ENCODE results near the gene CDK6. TPM values are rescaled to one million over a fixed set of nuclear protein-coding genes. Genes with fewer than 3 reads are reported as not detected.

Gene CDK6
- total RNA-seq, 1 donor from 2014 or later: 7.3 TPM

GRCh38 chr7:92851732-92852131 lies 15.4 kb upstream of the CDK6 start:
- no peaks in the 10 kb centered on the region for H3K36me3 ChIP-seq
- H3K4me3 ChIP-seq: no peak overlapping the region
- TF ChIP-seq CTCF (IDR thresholded peaks at IDR 0.05): no peak
- H3K9me3 ChIP-seq: no peaks in the 10 kb centered on the region
- no peaks in the 10 kb centered on the region for H3K4me1 ChIP-seq
- H3K27me3 ChIP-seq: no peaks in the 10 kb centered on the region
- no peak for DNase-seq (ENCODE audit: low spot score in 2 of 2)
- no peak overlapping the region for H3K27ac ChIP-seq
- intact Hi-C loops (cut with DNase I): no loop called here

- no peak for DNase-seq (ENCODE audit: low spot score in 2 of 2)
- intact Hi-C loops (cut with DNase I): no loop called here
- H3K27ac ChIP-seq: no peak overlapping the region
- no peaks in the 10 kb centered on the region for H3K4me1 ChIP-seq
- no peaks in the 10 kb centered on the region for H3K9me3 ChIP-seq
- no peaks in the 10 kb centered on the region for H3K36me3 ChIP-seq
- no peaks in the 10 kb centered on the region for H3K27me3 ChIP-seq
- no peak overlapping the region for H3K4me3 ChIP-seq
- no peak for TF ChIP-seq CTCF (IDR thresholded peaks at IDR 0.05)
Observed at GRCh38 chr7:92850516-92850915, 14.1 kb upstream of the CDK6 start.

- Histone ChIP-seq H3K4me3 (no peak overlapping the region), H3K27me3 (no peaks in the 10 kb centered on the region), H3K27ac (no peak overlapping the region), H3K9me3 (no peaks in the 10 kb centered on the region), H3K4me1 (no peaks in the 10 kb centered on the region), H3K36me3 (no peaks in the 10 kb centered on the region)
- no peak for TF ChIP-seq CTCF (IDR thresholded peaks at IDR 0.05)
- intact Hi-C loops (cut with DNase I): no loop called here
- no peak for DNase-seq (ENCODE audit: low spot score in 2 of 2)
Observed at GRCh38 chr7:92849322-92849721, 12.9 kb upstream of the CDK6 start.

- no peaks in the 10 kb centered on the region for H3K27me3 ChIP-seq
- no peaks in the 10 kb centered on the region for H3K36me3 ChIP-seq
- intact Hi-C loops (cut with DNase I): no loop called here
- no peak for TF ChIP-seq CTCF (IDR thresholded peaks at IDR 0.05)
- no peaks in the 10 kb centered on the region for H3K4me1 ChIP-seq
- no peak overlapping the region for H3K27ac ChIP-seq
- DNase-seq (ENCODE audit: low spot score in 2 of 2): no peak
- H3K9me3 ChIP-seq: no peaks in the 10 kb centered on the region
- no peak overlapping the region for H3K4me3 ChIP-seq
Observed at GRCh38 chr7:92848851-92849250, 12.5 kb upstream of the CDK6 start.

GRCh38 chr7:92848441-92848840 lies 12.1 kb upstream of the CDK6 start:
- Histone ChIP-seq H3K4me1 (no peaks in the 10 kb centered on the region), H3K9me3 (no peaks in the 10 kb centered on the region), H3K36me3 (no peaks in the 10 kb centered on the region), H3K27ac (no peak overlapping the region), H3K27me3 (no peaks in the 10 kb centered on the region), H3K4me3 (no peak overlapping the region)
- intact Hi-C loops (cut with DNase I): no loop called here
- TF ChIP-seq CTCF (IDR thresholded peaks at IDR 0.05): no peak
- no peak for DNase-seq (ENCODE audit: low spot score in 2 of 2)

GRCh38 chr7:92847305-92847704 lies 10.9 kb upstream of the CDK6 start:
- no peak for TF ChIP-seq CTCF (IDR thresholded peaks at IDR 0.05)
- DNase-seq (ENCODE audit: low spot score in 2 of 2): no peak
- H3K27me3 ChIP-seq: no peaks in the 10 kb centered on the region
- no peak overlapping the region for H3K4me3 ChIP-seq
- H3K36me3 ChIP-seq: no peaks in the 10 kb centered on the region
- H3K27ac ChIP-seq: no peak overlapping the region
- H3K9me3 ChIP-seq: no peaks in the 10 kb centered on the region
- intact Hi-C loops (cut with DNase I): no loop called here
- H3K4me1 ChIP-seq: no peaks in the 10 kb centered on the region

All from ascending aorta (tissue), 2 donors.